HG03432 (cell line): ENCODE results near the gene CCP110.

Source experiments
- ATAC-seq: cut with Tn5 transposase; IDR thresholded peaks from one replicate; pipeline ENCODE4 v1.9.1; 2021; ENCODE audit warnings: mild to moderate bottlenecking, moderate library complexity; ENCODE audit not compliant: unreplicated experiment

Gene CCP110

GRCh38 chr16:19595043-19595767, 71.5 kb downstream of the CCP110 start:
- ATAC-seq: no peak

GRCh38 chr16:19598805-19599510, 75.2 kb downstream of the CCP110 start:
- ATAC-seq: no peak

DNA sequence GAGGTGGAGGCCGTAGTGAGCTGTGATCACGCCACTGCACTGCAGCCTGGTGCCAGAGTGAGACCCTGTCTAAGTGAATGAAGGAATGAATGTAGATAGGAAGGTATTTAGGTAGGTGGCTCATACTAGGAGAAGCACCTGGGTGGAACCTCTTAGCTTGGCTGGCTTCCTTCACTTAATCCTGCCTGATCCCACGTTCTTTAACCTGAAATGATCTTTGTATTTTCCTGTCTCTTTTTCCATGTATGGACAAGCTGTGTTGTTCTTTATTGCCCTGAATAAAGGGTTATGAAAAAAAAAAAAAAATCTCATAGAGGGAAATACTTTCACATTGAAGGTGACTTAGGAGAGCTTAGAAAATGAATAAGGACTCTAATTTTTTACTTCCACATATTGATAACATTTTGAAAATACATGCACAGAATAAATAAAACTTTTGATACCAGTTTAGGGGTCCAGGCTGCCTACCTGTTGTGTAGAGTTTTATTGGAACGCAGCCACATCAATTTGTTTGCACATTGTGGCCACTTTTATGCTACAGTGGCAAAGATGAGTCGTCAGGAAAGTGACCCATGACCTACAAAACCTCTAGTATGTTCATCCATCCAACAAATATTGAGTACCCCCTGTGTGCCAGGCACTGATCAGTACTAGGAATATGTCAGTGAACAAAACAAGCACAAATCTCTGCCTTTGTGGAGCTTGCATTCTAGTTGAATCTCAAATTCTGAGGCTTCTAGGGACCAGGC, 76.4 kb downstream of the CCP110 start:
- ATAC-seq: no peak

- ATAC-seq: no peak
Measured at GRCh38 chr16:19601083-19601976, 77.6 kb downstream of the CCP110 start.
